Nephron (organoid): ENCODE results near the gene PKMYT1.
A peak's percentile ranks its signal among the peaks of the same experiment; 100 is the strongest.
"Not testable (repeated sequence)": the region's sequence is repeated elsewhere in the genome, so short reads cannot be mapped to it uniquely, and the experiment has no call there.

ENCODE experiments used
- H3K27ac Mint-ChIP-seq, 3 experiments: 2 replicates each; pipeline ENCODE4 v1.8.0; 2020; ENCODE audit warnings: mixed read lengths in 3 of 3, mild to moderate bottlenecking in 2 of 3, moderate library complexity in 1 of 3
- H3K27me3 Mint-ChIP-seq: 2 replicates; pipeline ENCODE4 v1.8.0; 2021; ENCODE audit warnings: low read depth, mild to moderate bottlenecking, moderate library complexity, mixed read lengths
- H3K36me3 Mint-ChIP-seq: 2 replicates; pipeline ENCODE4 v1.8.0; 2020; ENCODE audit warnings: low read depth, mixed read lengths
- H3K4me1 Mint-ChIP-seq: 2 replicates; pipeline ENCODE4 v1.8.0; 2020; ENCODE audit warnings: mixed read lengths
- H3K4me3 Mint-ChIP-seq, 3 experiments: 2 replicates each; pipeline ENCODE4 v1.8.0; 2020; ENCODE audit warnings: mild to moderate bottlenecking in 3 of 3, mixed read lengths in 3 of 3, moderate library complexity in 2 of 3
- H3K9me3 Mint-ChIP-seq: 2 replicates; pipeline ENCODE4 v1.8.0; 2020; ENCODE audit warnings: mixed read lengths
- TF ChIP-seq, protein P1 (sequence below), 3 experiments: fragments of 200-600 bp; sonication (generic); IDR thresholded peaks; one replicate each; pipeline ENCODE4 v1.5.0; 2021; ENCODE audit warnings: antibody characterized with exemption in 3 of 3; ENCODE audit not compliant: unreplicated experiment in 3 of 3

The PKMYT1 gene

DNA sequence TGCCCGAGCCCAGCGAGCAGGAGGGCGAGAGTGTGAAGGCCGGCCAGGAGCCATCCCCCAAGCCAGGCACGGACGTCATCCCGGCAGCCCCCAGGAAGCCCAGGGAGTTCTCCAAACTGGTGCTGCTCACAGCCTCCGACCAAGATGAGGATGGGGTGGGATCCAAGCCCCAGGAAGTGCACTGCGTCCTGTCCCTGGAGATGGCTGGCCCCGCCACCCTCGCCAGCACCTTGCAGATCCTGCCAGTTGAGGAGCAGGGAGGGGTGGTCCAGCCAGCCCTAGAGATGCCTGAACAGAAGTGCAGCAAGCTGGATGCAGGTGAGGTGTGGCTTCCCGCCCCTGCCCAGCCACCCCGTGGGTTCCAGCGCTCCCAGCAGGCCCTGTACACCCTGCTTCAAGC, 50.6 kb downstream of the PKMYT1 start:
- TF ChIP-seq, protein P1, sequence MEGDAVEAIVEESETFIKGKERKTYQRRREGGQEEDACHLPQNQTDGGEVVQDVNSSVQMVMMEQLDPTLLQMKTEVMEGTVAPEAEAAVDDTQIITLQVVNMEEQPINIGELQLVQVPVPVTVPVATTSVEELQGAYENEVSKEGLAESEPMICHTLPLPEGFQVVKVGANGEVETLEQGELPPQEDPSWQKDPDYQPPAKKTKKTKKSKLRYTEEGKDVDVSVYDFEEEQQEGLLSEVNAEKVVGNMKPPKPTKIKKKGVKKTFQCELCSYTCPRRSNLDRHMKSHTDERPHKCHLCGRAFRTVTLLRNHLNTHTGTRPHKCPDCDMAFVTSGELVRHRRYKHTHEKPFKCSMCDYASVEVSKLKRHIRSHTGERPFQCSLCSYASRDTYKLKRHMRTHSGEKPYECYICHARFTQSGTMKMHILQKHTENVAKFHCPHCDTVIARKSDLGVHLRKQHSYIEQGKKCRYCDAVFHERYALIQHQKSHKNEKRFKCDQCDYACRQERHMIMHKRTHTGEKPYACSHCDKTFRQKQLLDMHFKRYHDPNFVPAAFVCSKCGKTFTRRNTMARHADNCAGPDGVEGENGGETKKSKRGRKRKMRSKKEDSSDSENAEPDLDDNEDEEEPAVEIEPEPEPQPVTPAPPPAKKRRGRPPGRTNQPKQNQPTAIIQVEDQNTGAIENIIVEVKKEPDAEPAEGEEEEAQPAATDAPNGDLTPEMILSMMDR (IDR thresholded peaks at IDR 0.05; ENCODE audit: unreplicated experiment in 3 of 3): no peak
- H3K4me1 Mint-ChIP-seq: peaks cover 11% of the 10 kb centered on the region
- H3K4me3 Mint-ChIP-seq: no peak overlapping the region
- no peaks in the 10 kb centered on the region for H3K9me3 Mint-ChIP-seq
- no peak overlapping the region for H3K27ac Mint-ChIP-seq
- H3K27me3 Mint-ChIP-seq: no peaks in the 10 kb centered on the region
- H3K36me3 Mint-ChIP-seq: peaks cover 4% of the 10 kb centered on the region

DNA sequence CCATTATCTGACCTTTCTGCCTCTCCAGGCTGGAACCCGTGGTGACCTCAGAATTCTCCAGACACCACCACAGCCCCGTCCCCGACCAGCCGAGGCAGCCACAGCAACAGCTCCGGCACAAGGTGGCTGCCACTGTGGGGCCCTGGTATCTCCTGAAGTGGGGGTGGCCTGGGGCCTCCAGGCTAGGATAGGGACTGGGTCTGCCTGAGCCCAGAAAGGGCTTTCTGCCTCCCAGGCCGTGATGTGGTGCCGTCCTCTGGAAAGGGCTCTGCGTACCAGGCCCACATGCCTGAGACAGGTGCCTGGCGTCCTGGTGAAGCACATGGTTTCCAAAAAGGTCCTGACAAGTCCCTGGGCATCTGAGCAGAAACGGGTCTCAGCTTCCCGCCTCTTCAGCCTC, 51.5 kb downstream of the PKMYT1 start:
- TF ChIP-seq, protein P1 (IDR thresholded peaks at IDR 0.05; ENCODE audit: unreplicated experiment in 3 of 3): no peak
- no peaks in the 10 kb centered on the region for H3K27me3 Mint-ChIP-seq
- H3K36me3 Mint-ChIP-seq: no peaks in the 10 kb centered on the region
- no peak overlapping the region for H3K4me3 Mint-ChIP-seq
- peaks cover 11% of the 10 kb centered on the region for H3K4me1 Mint-ChIP-seq
- H3K27ac Mint-ChIP-seq: peak overlapping the region; percentile 44 to 83 (median 76)
- no peaks in the 10 kb centered on the region for H3K9me3 Mint-ChIP-seq

DNA sequence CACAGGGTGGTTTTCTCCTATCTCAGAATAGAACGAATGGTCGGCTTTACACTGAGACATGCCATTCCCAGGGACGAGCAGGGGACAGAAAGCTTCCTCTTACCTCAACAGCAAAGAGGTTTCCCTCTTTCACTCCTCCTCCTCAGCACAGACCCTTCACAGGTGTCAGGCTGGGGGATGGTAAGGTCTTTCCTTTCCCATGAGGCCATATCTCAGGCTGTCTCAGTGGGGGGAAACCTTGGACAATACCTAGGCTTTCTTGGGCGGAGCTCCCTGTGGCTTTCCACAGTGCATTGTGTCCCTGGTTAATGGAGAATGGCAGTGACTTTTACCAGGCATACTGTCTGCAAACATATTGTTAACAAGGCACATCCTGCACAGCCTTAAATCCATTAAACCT, 52.1 kb downstream of the PKMYT1 start:
- not testable (repeated sequence) for H3K27me3 Mint-ChIP-seq, H3K36me3 Mint-ChIP-seq, H3K9me3 Mint-ChIP-seq, H3K4me3 Mint-ChIP-seq
- Mint-ChIP-seq H3K4me1 (peaks cover 11% of the 10 kb centered on the region), H3K27ac (peak overlapping the region; percentile 44 to 83 (median 76))

DNA sequence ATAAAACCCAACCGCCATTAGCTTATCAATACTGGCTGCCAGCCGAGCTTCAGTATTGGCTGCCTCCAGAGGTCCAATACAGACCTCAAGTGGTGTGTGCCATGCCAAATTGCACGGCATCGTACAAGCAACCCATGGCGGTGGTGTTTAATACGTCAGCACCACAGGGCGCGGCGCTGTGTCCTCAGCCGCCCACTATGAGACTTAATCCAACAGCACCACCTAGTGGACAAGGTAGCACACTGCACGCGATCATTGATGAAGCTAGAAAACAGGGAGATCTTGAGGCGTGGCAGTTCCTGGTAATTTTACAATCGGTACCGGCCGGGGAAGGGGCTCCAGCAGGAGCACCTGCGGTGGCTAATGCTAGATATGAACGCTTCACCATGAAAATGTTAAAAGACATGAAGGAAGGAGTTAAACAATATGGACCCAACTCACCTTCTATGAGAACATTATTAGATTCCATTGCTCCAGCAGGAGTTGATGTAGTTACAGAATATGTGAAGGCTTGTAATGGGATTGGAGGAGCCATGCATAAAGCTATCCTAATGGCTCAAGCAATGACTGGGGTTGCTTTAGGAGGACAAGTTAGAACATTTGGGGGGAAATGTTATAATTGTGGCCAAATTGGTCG, 53.1 kb downstream of the PKMYT1 start:
- H3K4me1 Mint-ChIP-seq: peaks cover 11% of the 10 kb centered on the region
- peaks cover 12% of the 10 kb centered on the region for H3K36me3 Mint-ChIP-seq
- H3K4me3 Mint-ChIP-seq: no peak overlapping the region
- TF ChIP-seq, protein P1 (IDR thresholded peaks at IDR 0.05; ENCODE audit: unreplicated experiment in 3 of 3): peak; percentile 88 to 93 (median 91)
- no peaks in the 10 kb centered on the region for H3K27me3 Mint-ChIP-seq
- H3K9me3 Mint-ChIP-seq: no peaks in the 10 kb centered on the region
- no peak overlapping the region for H3K27ac Mint-ChIP-seq

DNA sequence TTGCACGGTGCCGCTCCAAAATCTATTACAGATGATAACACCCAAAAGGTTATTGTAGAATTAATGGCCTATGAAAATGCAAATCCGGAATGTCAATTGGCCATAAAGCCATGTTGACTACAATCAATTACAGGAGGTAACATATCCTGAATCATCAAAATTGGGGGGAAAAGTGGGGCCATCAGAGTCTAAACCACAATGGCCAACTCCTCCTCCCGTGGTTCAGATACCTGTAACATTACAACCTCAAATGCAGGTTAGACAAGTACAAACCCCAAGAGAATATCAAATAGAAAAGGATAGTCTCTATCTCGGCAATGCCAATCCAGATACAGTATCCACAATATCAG, 53.6 kb downstream of the PKMYT1 start:
- Mint-ChIP-seq H3K27me3 (no peaks in the 10 kb centered on the region), H3K9me3 (no peaks in the 10 kb centered on the region)

DNA sequence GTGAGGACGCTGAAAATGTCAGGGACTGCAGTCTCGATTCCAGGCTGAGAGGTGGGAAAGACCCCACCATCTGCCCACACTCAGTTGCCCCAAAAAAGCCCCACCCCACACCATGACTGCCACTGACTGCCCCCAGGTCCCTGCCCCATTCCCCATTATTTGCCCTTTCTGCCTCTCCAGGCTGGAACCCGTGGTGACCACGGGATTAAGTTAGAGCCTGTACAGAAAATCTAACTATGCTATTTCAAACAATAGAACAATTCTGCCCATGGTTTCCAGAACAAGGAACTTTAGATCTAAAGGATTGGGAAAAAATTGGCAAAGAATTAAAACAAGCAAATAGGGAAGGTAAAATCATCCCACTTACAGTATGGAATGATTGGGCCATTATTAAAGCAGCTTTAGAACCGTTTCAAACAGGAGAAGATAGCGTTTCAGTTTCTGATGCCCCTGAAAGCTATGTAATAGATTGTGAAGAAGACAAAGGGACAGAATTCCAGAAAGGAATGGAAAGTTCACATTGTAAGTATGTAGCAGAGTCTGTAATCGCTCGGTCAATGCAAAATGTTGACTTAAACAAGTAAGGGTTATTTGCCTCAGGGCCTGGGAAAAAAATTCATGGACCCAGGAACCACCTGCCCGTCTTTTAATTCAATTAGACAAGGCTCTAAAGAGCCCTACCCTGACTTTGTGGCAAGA, 54.1 kb downstream of the PKMYT1 start:
- peaks cover 15% of the 10 kb centered on the region for H3K36me3 Mint-ChIP-seq
- H3K27ac Mint-ChIP-seq: no peak overlapping the region
- H3K4me3 Mint-ChIP-seq: no peak overlapping the region
- TF ChIP-seq, protein P1 (IDR thresholded peaks at IDR 0.05; ENCODE audit: unreplicated experiment in 3 of 3): no peak
- H3K27me3 Mint-ChIP-seq: no peaks in the 10 kb centered on the region
- peaks cover 11% of the 10 kb centered on the region for H3K4me1 Mint-ChIP-seq
- no peaks in the 10 kb centered on the region for H3K9me3 Mint-ChIP-seq

More for the DNA sequence above, 53.6 kb downstream of the PKMYT1 start:
- H3K4me3 Mint-ChIP-seq: no peak overlapping the region
- H3K4me1 Mint-ChIP-seq: peaks cover 11% of the 10 kb centered on the region
- H3K36me3 Mint-ChIP-seq: peaks cover 15% of the 10 kb centered on the region
- TF ChIP-seq, protein P1 (IDR thresholded peaks at IDR 0.05; ENCODE audit: unreplicated experiment in 3 of 3): no peak
- no peak overlapping the region for H3K27ac Mint-ChIP-seq
